ENCODE data around the gene PARK7.
"Not testable (repeated sequence)": the region's sequence is repeated elsewhere in the genome, so short reads cannot be mapped to it uniquely, and the experiment has no call there.

PARK7 gene

DNA sequence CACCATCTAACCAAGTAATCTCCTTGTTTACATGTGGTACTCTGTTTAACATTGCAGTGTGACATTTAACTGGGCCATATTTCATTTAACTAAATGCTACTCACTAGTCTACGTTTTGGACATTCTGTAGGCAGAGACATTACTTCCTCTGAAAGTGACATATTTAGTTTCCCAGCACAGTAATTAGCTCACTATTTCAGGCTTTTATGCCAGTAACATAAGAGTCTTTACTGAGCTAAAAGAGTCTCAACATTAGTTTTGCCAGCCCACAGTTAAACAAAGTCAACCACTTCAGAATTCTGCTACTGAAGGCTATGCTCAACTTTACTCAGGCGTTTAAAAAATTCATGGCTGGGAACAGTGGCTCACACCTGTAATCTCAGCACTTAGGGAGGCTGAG is 18.3 kb upstream of the PARK7 start:
- no peak for DNase-seq (ENCODE audit: low spot score)

DNA sequence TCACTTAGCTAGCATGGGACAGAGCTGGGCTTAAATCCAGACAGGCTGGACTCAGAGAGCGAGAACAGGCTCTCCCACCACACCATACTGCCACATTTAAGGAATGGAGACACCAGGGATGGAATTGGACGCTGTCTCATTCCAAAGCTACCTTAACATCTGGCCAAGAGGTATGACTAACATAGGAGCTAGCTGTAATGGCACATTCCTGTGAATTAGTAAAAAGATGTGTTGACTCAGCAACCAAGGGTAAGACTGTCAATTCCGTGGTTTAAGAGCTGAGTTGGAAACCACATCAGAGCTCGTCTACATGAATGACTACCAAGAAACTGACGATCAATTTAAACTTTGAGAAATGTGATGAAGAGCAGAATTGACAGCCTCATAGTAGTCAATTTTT is 12.6 kb upstream of the PARK7 start:
- DNase-seq (ENCODE audit: low spot score) = peak; percentile 86

DNA sequence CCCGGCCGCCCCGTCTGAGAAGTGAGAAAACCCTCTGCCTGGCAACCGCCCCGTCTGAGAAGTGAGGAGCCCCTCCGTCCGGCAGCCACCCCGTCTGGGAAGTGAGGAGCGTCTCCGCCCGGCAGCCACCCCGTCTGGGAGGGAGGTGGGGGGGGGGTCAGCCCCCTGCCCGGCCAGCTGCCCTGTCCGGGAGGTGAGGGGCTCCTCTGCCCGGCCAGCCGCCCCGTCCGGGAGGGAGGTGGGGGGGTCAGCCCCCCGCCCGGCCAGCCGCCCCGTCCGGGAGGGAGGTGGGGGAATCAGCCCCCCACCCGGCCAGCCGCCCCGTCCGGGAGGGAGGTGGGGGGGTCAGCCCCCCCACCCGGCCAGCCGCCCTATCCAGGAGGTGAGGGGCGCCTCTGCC is 8.7 kb upstream of the PARK7 start:
- not testable (repeated sequence) for DNase-seq (ENCODE audit: low spot score)

DNA sequence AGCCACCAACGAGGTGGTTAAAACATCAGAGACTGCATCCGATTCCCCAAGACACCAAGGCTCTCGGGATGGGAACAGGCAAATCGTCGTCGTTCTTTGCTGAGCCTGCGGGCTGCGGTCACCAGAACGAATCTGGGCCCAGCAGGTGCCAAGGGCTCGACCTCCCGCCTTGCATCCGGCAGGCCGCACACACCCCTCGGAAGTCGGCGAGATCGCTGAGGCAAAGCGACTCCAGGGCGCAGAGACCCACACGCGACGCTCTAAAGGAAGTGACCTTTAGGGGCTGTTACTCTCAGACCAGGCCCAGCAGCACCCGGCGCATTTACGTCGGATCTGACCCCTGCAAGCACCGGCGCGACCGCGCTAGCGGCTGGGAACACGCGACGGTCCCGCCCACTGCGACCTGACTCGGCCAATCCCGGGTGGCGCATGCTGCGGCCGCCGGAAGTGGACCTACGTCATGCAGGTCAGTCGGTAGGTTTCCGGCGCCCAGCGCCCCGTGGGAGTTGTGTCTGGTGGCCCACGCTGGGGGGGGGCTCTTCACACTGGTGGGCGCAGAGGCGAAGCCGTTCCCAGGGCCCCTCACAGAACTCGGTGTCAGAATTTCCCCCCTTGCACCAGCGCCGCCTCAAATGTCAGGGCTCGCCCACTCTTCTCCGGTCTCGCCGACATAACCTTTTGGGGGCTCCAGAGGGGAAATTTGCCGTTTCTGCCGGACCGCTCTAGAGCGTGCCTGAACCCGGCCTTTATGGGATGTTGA is 7.5 kb upstream of the PARK7 start:
- DNase-seq (ENCODE audit: low spot score) = peak; percentile 79

DNA sequence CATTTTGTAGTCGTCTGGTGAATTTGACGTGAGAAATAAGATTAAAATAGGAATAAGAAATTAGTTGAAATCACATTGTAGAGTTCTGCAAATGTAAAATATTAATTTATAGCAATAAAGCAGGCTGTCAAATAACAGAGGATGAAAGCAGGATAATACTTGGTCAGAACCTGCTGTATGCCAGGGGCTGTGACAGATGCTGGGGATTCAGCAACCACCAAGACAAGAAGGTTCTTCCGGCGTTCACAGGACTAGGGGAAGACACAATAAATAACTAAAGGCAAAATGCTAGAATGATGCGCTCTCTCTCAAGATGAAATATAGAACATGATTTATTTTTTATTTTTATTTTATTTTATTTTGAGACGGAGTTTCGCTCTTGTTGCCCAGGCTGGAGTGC is 6.8 kb upstream of the PARK7 start:
- no peak for DNase-seq (ENCODE audit: low spot score)

DNA sequence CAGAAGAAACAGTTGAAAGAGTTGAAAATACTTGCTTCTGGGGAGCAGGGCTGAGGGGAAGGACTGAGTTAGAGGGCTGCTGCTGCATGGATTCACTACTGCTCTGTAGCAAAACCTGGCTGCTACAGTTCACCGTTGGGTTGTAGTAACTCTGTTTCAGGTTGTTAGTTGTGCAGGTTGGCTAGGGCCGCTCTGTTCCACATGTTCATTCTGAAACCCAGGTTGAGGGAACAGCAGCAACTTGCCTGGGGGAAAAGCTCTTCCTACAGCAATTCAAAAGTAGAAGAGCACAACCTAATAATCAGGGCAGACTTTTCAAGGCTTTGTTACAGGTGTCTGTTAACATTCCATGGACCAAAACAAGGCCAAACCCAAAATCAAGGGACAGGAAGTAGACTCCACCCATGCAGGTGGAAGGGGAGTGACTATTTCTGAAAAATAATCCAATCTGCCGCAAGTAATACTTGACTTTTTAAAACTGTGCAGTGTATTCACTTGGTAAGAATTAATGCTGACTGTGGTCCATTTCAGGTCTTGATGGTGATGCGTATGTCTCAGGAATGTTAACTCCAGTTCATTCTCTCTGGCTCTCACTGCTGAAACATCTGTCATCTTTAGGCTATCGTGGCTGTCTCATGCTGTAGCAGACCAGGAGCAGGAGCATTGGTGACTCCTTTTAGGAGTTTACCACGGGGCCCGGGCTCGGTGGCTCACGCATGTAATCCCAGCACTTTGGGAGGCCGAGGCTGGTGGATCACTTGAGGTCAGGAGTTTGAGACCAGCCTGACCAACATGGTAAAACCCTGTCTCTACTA is 5.1 kb upstream of the PARK7 start:
- DNase-seq (ENCODE audit: low spot score) = no peak

DNA sequence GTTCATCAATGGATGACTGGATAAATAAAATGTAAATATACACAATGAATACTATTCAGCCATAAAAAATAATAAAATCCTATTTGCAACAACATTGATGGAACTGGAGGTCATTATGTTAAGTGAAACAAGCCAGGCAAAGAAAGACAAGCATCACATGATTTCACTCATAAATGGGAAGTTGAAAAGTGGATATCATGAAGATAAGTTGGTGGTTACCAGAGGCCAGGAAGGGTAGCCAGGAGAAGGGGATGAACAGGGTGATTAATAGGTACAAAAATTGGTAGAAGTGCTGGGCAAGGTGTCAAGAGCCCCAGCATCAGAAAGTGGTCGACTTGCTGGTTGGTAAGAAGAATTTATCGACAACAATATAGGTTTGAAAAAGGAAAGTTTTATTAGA is 1.3 kb upstream of the PARK7 start:
- DNase-seq (ENCODE audit: low spot score) = no peak

DNA sequence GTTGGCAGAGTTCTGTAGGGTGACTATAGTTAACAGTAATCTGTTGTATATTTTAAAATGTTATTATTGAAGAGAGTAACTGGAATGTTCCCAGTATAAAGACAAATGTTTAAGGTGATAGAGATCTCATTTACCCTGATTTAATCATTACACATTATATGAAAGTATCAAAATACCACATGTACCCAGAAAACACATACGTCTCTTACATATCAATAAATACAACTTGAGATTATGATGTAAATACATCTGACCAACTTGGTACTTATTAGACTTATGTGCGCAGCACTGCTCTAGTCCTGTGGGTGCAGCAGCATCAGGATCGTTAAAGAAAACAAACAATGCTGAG is 670 bp upstream of the PARK7 start:
- no peak for DNase-seq (ENCODE audit: low spot score)

DNA sequence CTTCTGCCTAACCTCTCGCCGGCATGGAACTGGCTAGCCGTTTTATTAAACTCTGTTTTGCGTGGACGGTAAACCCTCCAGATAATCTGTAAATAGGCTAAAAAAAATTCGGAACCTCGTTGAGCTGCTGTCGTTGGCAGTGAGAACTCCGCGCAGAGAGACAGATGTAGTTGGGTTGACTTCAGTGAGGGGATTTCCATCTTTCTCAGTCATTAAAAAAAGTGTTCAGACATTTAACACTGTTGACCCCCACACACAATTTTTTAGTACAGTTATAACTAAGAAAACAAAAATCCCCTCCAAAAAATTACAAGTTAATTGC is 464 bp downstream of the PARK7 start:
- peak; percentile 49 for DNase-seq (ENCODE audit: low spot score)

DNA sequence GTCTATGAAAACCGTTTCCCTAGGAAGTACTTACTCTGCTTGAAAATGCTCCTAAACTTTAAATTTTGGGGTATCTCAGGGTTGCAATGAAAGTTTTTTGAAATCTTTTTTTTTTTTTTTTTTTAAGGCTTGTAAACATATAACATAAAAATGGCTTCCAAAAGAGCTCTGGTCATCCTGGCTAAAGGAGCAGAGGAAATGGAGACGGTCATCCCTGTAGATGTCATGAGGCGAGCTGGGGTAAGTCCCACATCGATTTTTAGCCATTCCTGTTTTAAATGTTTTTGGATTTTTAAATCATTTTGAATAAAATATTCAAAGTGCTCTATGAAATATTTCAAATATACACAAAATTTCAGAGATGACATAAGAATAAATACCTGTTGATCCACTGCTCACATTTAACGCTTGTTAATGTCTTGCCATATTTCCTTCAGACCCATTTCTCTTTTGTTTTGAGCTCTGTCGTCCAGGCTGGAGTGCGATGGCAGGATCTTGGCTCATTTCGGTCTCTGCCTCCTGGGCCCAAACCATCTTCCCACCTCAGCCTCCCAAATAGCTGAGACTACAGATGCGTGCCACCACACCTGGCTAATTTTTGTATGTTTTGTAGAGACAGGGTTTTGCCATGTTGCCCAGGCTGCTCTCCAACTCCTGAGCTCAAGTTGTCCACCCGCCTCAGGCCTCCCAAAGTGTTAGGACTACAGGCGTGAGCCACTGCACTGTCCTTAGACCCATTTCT is 1.3 kb downstream of the PARK7 start:
- no peak for DNase-seq (ENCODE audit: low spot score)

DNA sequence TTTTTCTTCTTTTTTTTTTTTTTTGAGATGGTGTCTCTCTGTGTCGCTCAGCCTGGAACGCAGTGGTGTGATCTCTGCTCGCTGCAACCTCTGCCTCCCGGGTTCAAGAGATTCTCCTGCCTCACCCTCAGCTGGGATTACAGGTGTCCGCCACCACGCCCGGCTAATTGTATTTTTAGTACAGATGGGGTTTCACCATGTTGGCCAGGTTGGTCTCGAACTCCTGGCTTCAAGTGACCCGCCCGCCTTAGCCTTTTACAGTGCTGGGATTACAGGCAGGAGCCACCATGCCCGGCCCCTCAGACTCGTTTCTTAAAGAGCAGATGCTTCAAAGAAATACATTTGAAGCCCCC is 1.8 kb downstream of the PARK7 start:
- DNase-seq (ENCODE audit: low spot score) = not testable (repeated sequence)

DNA sequence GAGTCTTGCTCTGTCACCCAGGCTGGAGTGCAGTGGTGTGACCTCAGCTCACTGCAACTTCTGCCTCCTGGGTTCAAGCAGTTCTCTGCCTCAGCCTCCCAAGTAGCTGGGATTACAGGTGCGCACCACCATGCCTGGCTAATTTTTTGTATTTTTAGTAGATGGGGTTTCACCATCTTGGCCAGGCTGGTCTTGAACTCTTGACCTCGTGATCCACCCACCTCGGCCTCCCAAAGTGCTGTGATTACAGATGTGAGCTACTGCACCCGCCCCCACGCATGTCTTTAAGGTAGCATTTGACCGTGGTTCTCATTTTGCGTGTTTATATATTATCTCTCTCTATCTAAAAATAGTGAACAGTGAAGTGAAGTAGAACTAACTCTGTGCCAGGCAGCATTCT is 2.3 kb downstream of the PARK7 start:
- not testable (repeated sequence) for DNase-seq (ENCODE audit: low spot score)

DNA sequence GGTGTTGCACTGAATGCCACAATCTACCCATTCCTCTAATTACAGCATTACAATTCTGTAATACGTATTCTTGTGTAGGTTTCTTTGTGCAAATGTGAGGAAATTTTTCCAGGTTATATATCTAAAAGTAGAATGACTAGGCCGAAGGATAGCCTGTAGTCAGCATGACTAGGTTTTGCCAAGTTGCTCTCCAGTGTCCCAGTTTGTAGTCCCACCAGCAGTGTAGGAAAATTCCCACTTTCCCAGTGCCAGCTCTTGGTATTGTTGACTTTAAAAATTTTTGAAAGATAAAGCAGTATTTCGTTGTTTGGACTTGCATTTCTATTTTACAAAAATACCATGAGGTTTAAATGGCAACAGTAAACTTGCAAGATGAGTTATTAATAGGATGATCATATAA is 3.0 kb downstream of the PARK7 start:
- no peak for DNase-seq (ENCODE audit: low spot score)

DNA sequence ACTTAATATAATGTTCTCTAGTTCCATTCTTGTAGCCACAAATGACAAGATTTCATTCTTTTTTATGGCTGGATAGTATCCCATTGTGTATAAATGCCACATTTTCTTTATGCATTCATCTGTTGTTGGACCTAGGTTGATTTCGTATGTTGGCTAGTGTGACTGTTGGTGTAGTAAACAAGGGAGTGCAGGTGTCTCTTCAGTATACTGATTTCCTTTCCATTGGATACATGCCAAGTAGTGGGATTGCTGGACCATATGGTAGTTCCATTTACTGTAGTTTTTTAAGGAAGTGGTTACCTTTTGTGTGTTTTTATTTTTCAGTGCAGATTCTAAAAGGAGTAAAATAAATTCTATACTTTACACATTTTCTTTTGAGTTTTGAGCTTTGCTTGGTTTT is 5.7 kb downstream of the PARK7 start:
- DNase-seq (ENCODE audit: low spot score) = no peak

DNA sequence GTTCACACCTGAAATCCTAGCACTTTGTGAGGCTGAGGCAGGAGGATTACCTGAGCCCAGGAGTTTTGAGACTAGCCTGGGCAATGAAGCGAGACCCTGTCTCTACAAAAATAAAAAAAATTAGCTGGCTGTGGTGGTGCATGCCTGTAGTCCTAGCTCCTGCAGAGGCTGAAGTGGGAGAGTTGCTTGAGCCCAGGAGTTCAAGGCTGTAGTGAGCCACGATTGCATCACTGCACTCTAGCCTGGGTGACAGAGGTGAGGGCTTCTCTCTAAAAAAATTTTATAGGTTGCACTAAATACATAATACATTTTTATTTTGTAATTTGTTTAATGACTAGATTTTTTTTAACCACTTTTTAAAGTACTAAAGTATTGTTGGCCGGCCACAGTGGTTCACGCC is 6.1 kb downstream of the PARK7 start:
- DNase-seq (ENCODE audit: low spot score) = no peak

DNA sequence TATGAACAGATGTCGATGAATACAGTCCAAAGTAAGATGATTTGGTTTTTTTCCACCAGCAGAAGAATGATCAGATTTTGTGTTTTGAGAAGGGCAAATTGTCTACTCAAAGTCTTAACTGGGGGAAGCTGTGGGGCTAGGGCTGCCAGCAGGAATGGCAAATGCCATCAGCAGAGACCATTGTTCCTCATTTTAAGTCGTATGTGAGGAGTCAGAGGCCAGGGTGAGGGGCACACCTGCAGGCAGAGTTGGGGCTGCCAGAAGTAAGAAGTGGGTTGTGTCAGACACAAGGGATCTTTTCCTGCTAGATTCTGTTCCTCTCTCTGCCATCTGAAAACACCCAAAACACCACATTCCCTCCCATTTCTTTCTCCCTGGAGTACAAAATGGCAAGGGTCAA is 8.7 kb downstream of the PARK7 start:
- no peak for DNase-seq (ENCODE audit: low spot score)

DNA sequence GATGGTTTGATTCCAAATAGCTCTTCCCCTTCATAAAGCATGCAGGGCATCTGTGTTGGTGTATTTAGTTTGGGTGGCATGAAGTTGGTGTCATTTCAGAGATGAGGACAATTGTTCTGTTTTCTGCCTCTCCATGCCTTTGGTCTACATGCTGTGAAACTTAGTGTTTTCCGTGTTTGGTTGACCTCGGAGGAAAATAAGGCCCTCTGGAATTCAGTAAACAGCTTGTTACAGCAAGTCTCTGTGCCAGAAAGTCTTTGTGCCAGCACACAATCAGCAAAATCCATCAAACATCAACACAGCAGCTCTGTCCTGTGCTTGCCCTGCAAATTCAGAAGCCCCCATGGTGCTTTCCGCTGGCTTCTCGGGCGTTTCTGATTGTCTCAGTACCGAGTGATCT is 9.5 kb downstream of the PARK7 start:
- DNase-seq (ENCODE audit: low spot score) = no peak

DNA sequence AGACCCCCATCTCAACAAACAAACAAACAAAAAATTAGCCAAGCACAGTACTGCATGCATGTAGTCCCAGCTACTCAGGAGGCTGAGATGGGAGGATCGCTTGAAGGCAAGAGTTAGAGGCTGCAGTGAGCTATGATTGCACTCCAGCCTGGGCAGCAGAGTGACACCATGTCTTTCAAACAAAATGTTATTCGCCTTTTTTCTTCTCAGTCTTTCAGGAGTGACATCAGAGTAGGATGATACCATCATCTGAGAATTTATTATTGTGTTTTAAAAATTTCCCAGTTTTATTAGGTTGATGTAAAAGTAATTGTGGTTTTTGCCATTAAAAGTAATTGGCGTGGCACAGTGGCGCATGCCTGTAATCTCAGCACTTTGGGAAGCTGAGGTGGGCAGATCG is 10.8 kb downstream of the PARK7 start:
- no peak for DNase-seq (ENCODE audit: low spot score)

DNA sequence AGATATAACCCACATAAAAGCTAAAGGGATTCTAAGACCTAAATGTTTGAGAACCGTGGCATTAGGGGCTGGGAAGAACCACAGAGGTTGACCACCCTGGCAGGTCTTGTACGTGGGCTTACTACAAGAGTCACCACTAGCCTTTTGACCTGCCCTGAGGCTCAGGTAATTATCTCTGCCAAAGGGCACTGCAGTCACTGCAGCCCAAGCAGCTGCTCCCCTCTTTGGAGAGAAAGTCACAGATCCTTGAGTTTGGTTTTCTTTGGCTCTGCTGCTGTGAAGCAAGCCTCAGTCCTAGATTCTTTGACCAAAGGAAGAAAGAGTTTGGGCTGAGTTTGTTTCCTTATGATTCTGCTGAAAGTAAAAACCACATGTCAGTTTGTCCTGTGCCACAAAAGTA is 11.6 kb downstream of the PARK7 start:
- no peak for DNase-seq (ENCODE audit: low spot score)

DNA sequence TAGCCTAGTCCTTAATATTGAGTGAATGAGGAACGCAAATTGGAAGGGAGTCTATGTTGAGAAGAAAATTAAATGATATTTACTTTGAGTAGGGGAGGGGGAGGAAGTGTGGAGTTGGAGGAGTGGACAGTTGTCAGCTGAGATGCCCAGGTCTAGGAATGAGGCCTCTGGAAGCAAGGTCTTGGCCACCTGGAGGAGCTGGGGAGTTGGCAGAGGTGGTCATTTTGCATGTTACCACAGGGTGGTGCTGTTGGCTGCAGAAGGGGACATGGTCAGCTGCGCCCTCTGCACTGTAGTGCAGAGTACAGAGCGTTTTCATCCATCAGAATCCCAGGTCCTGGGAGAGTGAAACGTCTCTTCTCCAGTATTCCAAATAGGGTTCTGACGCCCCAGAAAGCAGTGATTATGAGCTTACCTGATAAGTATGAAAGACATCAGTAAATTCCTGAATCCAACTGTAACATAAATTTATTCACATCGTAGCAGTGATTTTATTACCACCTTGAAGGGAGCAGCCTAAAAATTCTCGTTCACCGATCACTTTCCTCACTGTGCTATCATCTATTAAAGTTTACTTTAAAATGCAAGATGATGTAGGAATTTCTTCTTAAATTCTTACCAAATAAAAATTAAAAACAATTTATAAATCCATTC is 13.8 kb downstream of the PARK7 start:
- DNase-seq (ENCODE audit: low spot score) = peak; percentile 20

DNA sequence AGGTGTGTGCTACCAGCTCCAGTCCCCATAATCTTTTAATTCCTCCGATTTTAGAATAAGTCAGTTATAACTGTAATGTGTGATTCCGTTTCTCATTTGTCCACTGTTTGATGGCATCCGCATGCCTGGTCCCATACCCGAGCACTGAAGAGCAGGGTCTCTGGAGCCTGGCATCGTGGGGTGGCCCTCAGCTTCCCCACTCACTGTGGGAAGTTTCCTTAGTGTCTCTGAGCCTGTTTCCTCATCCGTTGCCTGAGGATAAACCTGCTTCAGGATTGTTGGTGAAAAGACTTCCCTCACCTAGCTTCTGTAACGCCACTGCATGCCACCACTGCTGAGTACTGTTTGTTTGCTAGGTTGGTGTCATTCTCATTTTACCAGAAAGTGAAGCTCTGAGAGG is 19.5 kb downstream of the PARK7 start:
- no peak for DNase-seq (ENCODE audit: low spot score)

DNA sequence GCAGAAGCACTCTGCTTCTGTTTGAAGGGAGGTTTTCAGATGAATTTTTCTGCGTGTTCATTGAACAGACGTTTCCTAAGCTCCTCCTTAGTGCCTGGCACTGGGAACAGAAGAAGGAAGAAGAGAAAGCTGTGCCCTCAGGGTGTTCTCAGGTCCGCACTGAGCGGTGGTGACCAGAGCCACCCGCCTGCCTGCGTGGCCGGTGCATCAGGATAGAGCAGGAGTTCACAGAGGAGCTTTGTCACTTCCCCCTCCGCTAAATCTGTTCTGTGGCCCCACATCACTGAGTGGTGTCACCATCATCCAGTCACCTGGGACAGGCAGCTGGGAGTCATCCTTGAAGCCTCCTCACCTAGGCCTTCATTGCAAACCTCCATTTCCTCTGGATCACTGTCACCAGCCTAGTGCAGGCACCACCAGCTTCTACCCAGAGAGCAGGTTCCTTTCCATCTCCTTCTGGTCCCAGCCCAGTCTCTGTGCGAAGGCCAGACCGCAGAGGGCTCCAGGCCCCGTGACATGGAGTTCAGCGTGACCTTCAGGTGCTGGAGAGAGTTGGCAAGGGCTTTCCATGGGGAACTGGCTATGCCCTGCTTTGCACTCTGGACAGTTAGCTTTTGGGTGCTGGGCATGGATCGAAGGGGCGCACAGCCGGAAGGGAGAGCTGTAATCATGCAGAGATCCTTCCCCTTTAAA is 21.7 kb downstream of the PARK7 start:
- no peak for DNase-seq (ENCODE audit: low spot score)

Measured in CD4-positive, alpha-beta T cell treated with Interleukin-15 for 4 hours (primary cell).